Measurements from ENCODE around the gene SNX25.
"Not testable (repeated sequence)": the region's sequence is repeated elsewhere in the genome, so short reads cannot be mapped to it uniquely, and the experiment has no call there.

Gene SNX25

GRCh38 chr4:185344743-185345538 is 135.5 kb downstream of the SNX25 start:
- no peak for DNase-seq (ENCODE audit: low read depth)

- DNase-seq (ENCODE audit: low read depth), result no peak
Observed at GRCh38 chr4:185346975-185347601, 137.7 kb downstream of the SNX25 start.

GRCh38 chr4:185351691-185352090 is 142.3 kb downstream of the SNX25 start:
- no peak for DNase-seq (ENCODE audit: low read depth)

GRCh38 chr4:185352202-185352601 is 142.8 kb downstream of the SNX25 start:
- no peak for DNase-seq (ENCODE audit: low read depth)

- no peak for DNase-seq (ENCODE audit: low read depth)
Observed at GRCh38 chr4:185352741-185353140, 143.3 kb downstream of the SNX25 start.

- DNase-seq (ENCODE audit: low read depth), result no peak
Observed at GRCh38 chr4:185357211-185357610, 147.8 kb downstream of the SNX25 start.

- DNase-seq (ENCODE audit: low read depth), result no peak
Observed at GRCh38 chr4:185357733-185358440, 148.5 kb downstream of the SNX25 start.

- no peak for DNase-seq (ENCODE audit: low read depth)
Observed at GRCh38 chr4:185358514-185358913, 149.1 kb downstream of the SNX25 start.

- no peak for DNase-seq (ENCODE audit: low read depth)
Observed at GRCh38 chr4:185358959-185359358, 149.6 kb downstream of the SNX25 start.

- no peak for DNase-seq (ENCODE audit: low read depth)
Observed at GRCh38 chr4:185359767-185360446, 150.5 kb downstream of the SNX25 start.

- DNase-seq (ENCODE audit: low read depth), result no peak
Observed at GRCh38 chr4:185361872-185362271, 152.5 kb downstream of the SNX25 start.

- DNase-seq (ENCODE audit: low read depth), result not testable (repeated sequence)
Observed at GRCh38 chr4:185362570-185362969, 153.2 kb downstream of the SNX25 start.

- DNase-seq (ENCODE audit: low read depth), result no peak
Observed at GRCh38 chr4:185363251-185363650, 153.9 kb downstream of the SNX25 start.

GRCh38 chr4:185364886-185365285 is 155.5 kb downstream of the SNX25 start:
- no peak for DNase-seq (ENCODE audit: low read depth)

GRCh38 chr4:185369731-185370130 is 160.3 kb downstream of the SNX25 start:
- no peak for DNase-seq (ENCODE audit: low read depth)

GRCh38 chr4:185370268-185370949 is 161.0 kb downstream of the SNX25 start:
- no peak for DNase-seq (ENCODE audit: low read depth)

GRCh38 chr4:185371702-185372101 is 162.3 kb downstream of the SNX25 start:
- no peak for DNase-seq (ENCODE audit: low read depth)

GRCh38 chr4:185374027-185374426 is 164.6 kb downstream of the SNX25 start:
- no peak for DNase-seq (ENCODE audit: low read depth)

GRCh38 chr4:185374573-185374972 is 165.2 kb downstream of the SNX25 start:
- DNase-seq (ENCODE audit: low read depth), result no peak

- DNase-seq (ENCODE audit: low read depth), result no peak
Observed at GRCh38 chr4:185378264-185378663, 168.9 kb downstream of the SNX25 start.

GRCh38 chr4:185379326-185380295 is 170.2 kb downstream of the SNX25 start:
- DNase-seq (ENCODE audit: low read depth), result no peak
